H1 (cell line): ENCODE results near the gene DIP2C. TPM values are rescaled to one million over a fixed set of nuclear protein-coding genes. Genes with fewer than 3 reads are reported as not detected.

ENCODE experiments used
- CTCF ChIA-PET: fragments of 300-600 bp; sonication (Branson Sonifier 250); formaldehyde crosslinking; loops from one replicate; lab custom pipeline; 2021; ENCODE audit not compliant: partially characterized antibody; lab: Charles Lee
- POLR2A ChIA-PET: fragments of 300-600 bp; sonication (Branson Sonifier 250); formaldehyde crosslinking; loops from one replicate; lab custom pipeline; 2021; ENCODE audit warnings: inconsistent platforms; ENCODE audit not compliant: partially characterized antibody; lab: Charles Lee
- DNase-seq, 2 experiments: peaks; one replicate each; pipeline versions ENCODE4 v3.0.0 to v3.0.0-alpha.2; 2010 to 2022; ENCODE audit warnings: low spot score in 2 of 2, low read depth in 1 of 2, mixed read lengths in 1 of 2
- FAIRE-seq: peaks from 2 replicates; lab custom pipeline; 2011; peaks lifted over from hg19 to GRCh38; lab: Jason Lieb, UNC
- H2AFZ ChIP-seq: 2 replicates; pipeline ENCODE4 v1.8.1; 2012; ENCODE audit warnings: low read length, inconsistent platforms
- H2AK5ac ChIP-seq: 2 replicates; pipeline ENCODE4 v1.6.1; 2013; ENCODE audit warnings: low read depth, low read length
- H2BK120ac ChIP-seq: replicated peaks from 2 replicates; pipeline ENCODE3; 2013; ENCODE audit warnings: low read depth, low read length, inconsistent platforms
- H2BK12ac ChIP-seq: 2 replicates; pipeline ENCODE4 v1.6.1; 2013; ENCODE audit warnings: low read depth, low read length
- H2BK15ac ChIP-seq: 2 replicates; pipeline ENCODE4 v1.6.1; 2013; ENCODE audit warnings: low read length
- H2BK20ac ChIP-seq: 2 replicates; pipeline ENCODE4 v1.6.1; 2013; ENCODE audit warnings: low read length
- H2BK5ac ChIP-seq: 2 replicates; pipeline ENCODE4 v1.6.1; 2013; ENCODE audit warnings: low read depth, low read length
- H3K14ac ChIP-seq: 2 replicates; pipeline ENCODE4 v1.6.1; 2013; ENCODE audit warnings: inconsistent platforms; ENCODE audit not compliant: insufficient read length
- H3K18ac ChIP-seq: 2 replicates; pipeline ENCODE4 v1.6.1; 2013; ENCODE audit warnings: low read length; ENCODE audit errors: extremely low read depth
- H3K23ac ChIP-seq: 2 replicates; pipeline ENCODE4 v1.6.1; 2013; ENCODE audit warnings: inconsistent platforms; ENCODE audit not compliant: insufficient read length
- H3K23me2 ChIP-seq: 2 replicates; pipeline ENCODE4 v1.6.1; 2013; ENCODE audit warnings: low read depth, low read length
- H3K27ac ChIP-seq: 2 replicates; pipeline ENCODE4 v1.6.1; 2011; ENCODE audit warnings: low read depth, low read length, inconsistent platforms
- H3K27me3 ChIP-seq, 4 experiments: replicated peaks in 1 of 4; 1 replicate in 1 of 4; 2 replicates in 3 of 4; pipeline versions ENCODE4 v1.6.1 to v1.8.1; 2011 to 2013; ENCODE audit warnings: low read length in 3 of 4, mild to moderate bottlenecking in 3 of 4, inconsistent platforms in 2 of 4, mixed read lengths in 2 of 4, moderate library complexity in 1 of 4; ENCODE audit not compliant: control insufficient read depth in 3 of 4, insufficient read depth in 3 of 4; ENCODE audit errors: extremely low read depth in 1 of 4
- H3K36me3 ChIP-seq, 4 experiments: 2 replicates each; pipeline versions ENCODE4 v1.6.1 to v1.8.1; 2011 to 2013; ENCODE audit warnings: mild to moderate bottlenecking in 4 of 4, low read length in 3 of 4, moderate library complexity in 2 of 4, control low read depth in 1 of 4, inconsistent platforms in 1 of 4; ENCODE audit not compliant: insufficient read depth in 4 of 4, control insufficient read depth in 2 of 4
- H3K4ac ChIP-seq: replicated peaks from 2 replicates; pipeline ENCODE3; 2013; ENCODE audit warnings: low read length, low read depth, mixed read lengths, inconsistent platforms; ENCODE audit not compliant: insufficient read length
- H3K4me1 ChIP-seq, 4 experiments: replicated peaks in 1 of 4; 1 replicate in 1 of 4; 2 replicates in 3 of 4; pipeline versions ENCODE4 v1.6.1 to v1.8.1; 2011 to 2013; ENCODE audit warnings: low read length in 3 of 4, inconsistent platforms in 2 of 4, mixed read lengths in 1 of 4; ENCODE audit not compliant: insufficient read depth in 4 of 4, control insufficient read depth in 3 of 4
- H3K4me2 ChIP-seq, 2 experiments: 2 replicates each; pipeline versions ENCODE4 v1.6.1 to v1.8.1; 2011 to 2013; ENCODE audit warnings: low read depth in 2 of 2, low read length in 2 of 2, control low read depth in 1 of 2, inconsistent platforms in 1 of 2, mild to moderate bottlenecking in 1 of 2; ENCODE audit not compliant: insufficient read depth in 1 of 2
- H3K4me3 ChIP-seq, 4 experiments: fragments of 200-600, 300-600 bp in 1 of 4; sonication (generic), shearing (Covaris generic), sonication (Bioruptor Twin) in 1 of 4; 2 replicates each; pipeline versions ENCODE4 v1.5.1 to v1.8.1; 2011 to 2016; ENCODE audit warnings: low read length in 4 of 4, low read depth in 3 of 4, control low read depth in 2 of 4, inconsistent platforms in 2 of 4, mild to moderate bottlenecking in 2 of 4, mixed read lengths in 1 of 4, moderate library complexity in 1 of 4; ENCODE audit not compliant: insufficient read depth in 2 of 4; ENCODE audit errors: extremely low read depth in 1 of 4
- H3K56ac ChIP-seq: replicated peaks from 2 replicates; pipeline ENCODE3; 2013; ENCODE audit warnings: low read depth, mild to moderate bottlenecking, mixed read lengths, low read length, inconsistent platforms; ENCODE audit not compliant: insufficient read length
- H3K79me1 ChIP-seq: 2 replicates; pipeline ENCODE4 v1.6.1; 2013; ENCODE audit warnings: low read depth, low read length, control low read depth
- H3K79me2 ChIP-seq, 2 experiments: 2 replicates each; pipeline versions ENCODE4 v1.6.1 to v1.8.1; 2012 to 2013; ENCODE audit warnings: low read length in 2 of 2, mild to moderate bottlenecking in 2 of 2, inconsistent platforms in 1 of 2; ENCODE audit not compliant: insufficient read depth in 2 of 2, control insufficient read depth in 1 of 2
- H3K9ac ChIP-seq, 4 experiments: replicated peaks in 1 of 4; 1 replicate in 1 of 4; 2 replicates in 3 of 4; pipeline versions ENCODE4 v1.6.1 to v1.8.1; 2011 to 2013; ENCODE audit warnings: low read depth in 3 of 4, low read length in 3 of 4, control low read depth in 2 of 4, mild to moderate bottlenecking in 2 of 4, moderate library complexity in 2 of 4, inconsistent platforms in 1 of 4; ENCODE audit errors: extremely low read depth in 1 of 4
- H3K9me3 ChIP-seq, 2 experiments: 2 replicates each; pipeline versions ENCODE4 v1.6.1 to v1.8.1; 2012 to 2013; ENCODE audit warnings: mild to moderate bottlenecking in 2 of 2, moderate library complexity in 2 of 2, control low read depth in 1 of 2, inconsistent platforms in 1 of 2, low read depth in 1 of 2, low read length in 1 of 2, mixed read lengths in 1 of 2; ENCODE audit not compliant: insufficient read depth in 2 of 2
- H4K20me1 ChIP-seq, 2 experiments: replicated peaks in 1 of 2; 2 replicates each; pipeline versions ENCODE3 to v1.8.1; 2011 to 2013; ENCODE audit warnings: inconsistent platforms in 2 of 2, low read length in 2 of 2, mild to moderate bottlenecking in 1 of 2; ENCODE audit not compliant: insufficient read depth in 2 of 2, control insufficient read depth in 1 of 2
- H4K5ac ChIP-seq: 2 replicates; pipeline ENCODE4 v1.6.1; 2013; ENCODE audit warnings: low read length, low read depth, mixed read lengths, inconsistent platforms; ENCODE audit not compliant: insufficient read length
- H4K8ac ChIP-seq: 2 replicates; pipeline ENCODE4 v1.8.0; 2013; ENCODE audit warnings: mild to moderate bottlenecking, moderate library complexity, low read length, inconsistent platforms; ENCODE audit not compliant: insufficient read depth; ENCODE audit errors: extremely low read depth
- H4K91ac ChIP-seq: replicated peaks from 2 replicates; pipeline ENCODE3; 2013; ENCODE audit warnings: low read length, mixed read lengths, inconsistent platforms; ENCODE audit not compliant: insufficient read length
- ASH2L ChIP-seq: fragments of 200-600, 300-600 bp; sonication (generic); IDR thresholded peaks from one replicate; pipeline ENCODE4 v1.7.1; 2017; ENCODE audit warnings: low read length
- BACH1 ChIP-seq: IDR thresholded peaks from 2 replicates; pipeline ENCODE4 v1.6.1; 2012; ENCODE audit warnings: low read length, improper control_type of control experiment
- CBX5 ChIP-seq: fragments of 300-800, 300-1000 bp; sonication (generic); IDR thresholded peaks from 2 replicates; pipeline ENCODE4 v1.7.1; 2016; ENCODE audit warnings: antibody characterized with exemption, low read length, low read depth
- CEBPB ChIP-seq: IDR thresholded peaks from 2 replicates; pipeline ENCODE4 v1.6.1; 2012; ENCODE audit warnings: low read depth, low read length
- CHD1 ChIP-seq: IDR thresholded peaks from 2 replicates; pipeline ENCODE4 v1.6.1; 2012; ENCODE audit warnings: low read depth, low read length, improper control_type of control experiment
- FOSL1 ChIP-seq: IDR thresholded peaks from 2 replicates; pipeline ENCODE4 v1.6.1; 2011; ENCODE audit warnings: mild to moderate bottlenecking, low read depth, low read length, moderate library complexity; ENCODE audit not compliant: insufficient read depth
- JUND ChIP-seq: IDR thresholded peaks from 2 replicates; pipeline ENCODE4 v1.6.1; 2011; ENCODE audit warnings: mild to moderate bottlenecking, improper control_type of control experiment, low read length
- MAFK ChIP-seq: IDR thresholded peaks from 2 replicates; pipeline ENCODE4 v1.6.1; 2012; ENCODE audit warnings: low read depth, mild to moderate bottlenecking, improper control_type of control experiment, low read length
- NRF1 ChIP-seq: IDR thresholded peaks from 2 replicates; pipeline ENCODE4 v1.6.1; 2011; ENCODE audit warnings: mild to moderate bottlenecking, low read depth, low read length, improper control_type of control experiment
- RBBP5 ChIP-seq: IDR thresholded peaks from 2 replicates; pipeline ENCODE4 v1.7.1; 2012; ENCODE audit warnings: low read depth, mild to moderate bottlenecking, inconsistent platforms, low read length, moderate library complexity, borderline replicate concordance
- SP1 ChIP-seq: IDR thresholded peaks from 2 replicates; pipeline ENCODE4 v1.6.1; 2011; ENCODE audit warnings: low read depth, low read length
- SUZ12 ChIP-seq: fragments of 200-600 bp; sonication (generic); IDR thresholded peaks from 2 replicates; pipeline ENCODE4 v1.6.1; 2012; ENCODE audit warnings: mild to moderate bottlenecking, inconsistent platforms, low read length, moderate library complexity, mixed read lengths
- TCF12 ChIP-seq: IDR thresholded peaks from 2 replicates; pipeline ENCODE4 v1.6.1; 2011; ENCODE audit warnings: low read depth, mild to moderate bottlenecking, low read length
- WGBS, 2 experiments: shearing (Covaris generic) in 1 of 2; methylation state at CpG; one replicate each; pipeline versions ENCODE4 v1.1.6 to v1.1.7; 2013 to 2015; ENCODE audit warnings: low lambda C conversion rate in 2 of 2, mixed read lengths in 2 of 2, inconsistent platforms in 1 of 2, low coverage in 1 of 2, missing lambda C conversion rate in 1 of 2; ENCODE audit not compliant: insufficient replicate concordance in 2 of 2, insufficient coverage in 1 of 2, insufficient read length in 1 of 2; ENCODE audit errors: extremely low coverage in 1 of 2, missing lambda C conversion rate in 1 of 2; 5-methylcytosine and 5-hydroxymethylcytosine counted together
- polyA plus RNA-seq, 7 experiments: library from polyadenylated mRNA; depleted of rRNA in 3 of 7; stranded (reverse) in 5 of 7; unstranded in 2 of 7; fragments of >200 nt in 5 of 7; fragments of 200-250 nt in 2 of 7; gene quantifications; 1 replicate in 5 of 7; 2 replicates in 1 of 7; 4 replicates in 1 of 7; pipeline versions ENCODE4 v1.2.1 to v1.2.3, GENCODE V29; 2011 to 2013; ENCODE audit warnings: missing spikeins in 2 of 7, mixed read lengths in 2 of 7
- total RNA-seq: library from RNA; stranded (reverse); fragmentation: NEBNext Ultra II Directional; extraction: Animal tissue kit (Norgen Biotek cat#: 25700); gene quantifications from 2 replicates; pipeline ENCODE4 v1.2.1, GENCODE V29; 2021
- TF ChIP-seq, protein P1 (sequence below): IDR thresholded peaks from 2 replicates; pipeline ENCODE4 v1.6.1; 2011; ENCODE audit warnings: low read length, improper control_type of control experiment

Gene DIP2C
- total and polyA plus RNA-seq, 2 of the 8 experiments (the other 6 are each of a cell fraction or from before 2014, with no cell fraction given), result 3.8 to 9.3 TPM

DNA sequence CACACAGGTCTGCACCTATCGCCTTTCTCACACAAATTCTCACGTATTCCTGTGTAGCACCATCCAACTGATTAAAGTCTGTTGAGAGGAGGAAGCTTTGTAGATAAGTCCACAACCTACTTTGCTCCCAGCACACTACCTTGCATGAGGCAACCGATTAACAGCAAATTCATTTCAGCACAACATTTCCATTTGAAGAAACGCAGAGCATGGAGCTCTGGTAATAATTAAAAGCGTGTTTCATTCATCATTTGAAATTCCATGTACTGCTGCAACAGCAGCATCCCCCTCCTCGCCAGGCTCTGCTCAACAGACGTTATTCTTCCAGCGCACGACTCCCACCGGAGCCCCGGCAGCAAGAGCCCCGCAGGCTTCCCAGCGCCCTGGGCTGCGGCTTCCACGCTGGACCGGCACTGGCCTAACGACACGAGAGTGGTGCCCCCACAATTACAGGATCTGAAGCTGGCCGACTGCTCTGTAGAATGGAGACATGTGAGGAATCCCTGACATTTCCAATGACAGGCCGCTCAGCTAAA, 118.8 kb downstream of the DIP2C start:
- Histone ChIP-seq H2AK5ac (no peak overlapping the region), H3K36me3 (no peaks in the 10 kb centered on the region), H2BK20ac (no peak overlapping the region), H4K91ac (no peak overlapping the region), H3K27me3 (no peaks in the 10 kb centered on the region), H2BK120ac (no peak overlapping the region), H3K4ac (no peak overlapping the region), H2BK12ac (no peak overlapping the region), H4K8ac (no peak overlapping the region), H2BK5ac (no peak overlapping the region), H3K9me3 (no peaks in the 10 kb centered on the region), H3K23me2 (no peaks in the 10 kb centered on the region), H3K4me3 (no peak overlapping the region), H3K14ac (no peak overlapping the region), H3K4me1 (no peaks in the 10 kb centered on the region; a peak in 3 of 7 replicates), H4K20me1 (peaks cover 3 to 4% of the 10 kb centered on the region in 2 experiments), H2BK15ac (no peak overlapping the region), H3K27ac (no peak overlapping the region), H3K23ac (no peak overlapping the region), H3K79me2 (peaks cover 0 to 19% of the 10 kb centered on the region in 2 experiments; a peak in 2 of 4 replicates), H3K9ac (no peak overlapping the region), H3K56ac (no peak overlapping the region), H3K79me1 (peaks cover 8% of the 10 kb centered on the region), H3K4me2 (no peak overlapping the region), H2AFZ (no peak overlapping the region), H4K5ac (no peak overlapping the region), H3K18ac (no peak overlapping the region)
- DNase-seq (no peak), FAIRE-seq (no peak)
- POLR2A ChIA-PET, result no interaction called here
- CTCF ChIA-PET, result interaction anchor here (1.5 kb wide), 1 partner anchor 219 kb away, joined by 5 read pairs; no protein-coding TSS in a partner anchor
- WGBS, 2 experiments, result 91% methylated on average over 20 of the region's 20 CpGs; no CpG with 5 or more reads in 1 of the 2 experiments
- no peak for TF ChIP-seq NRF1
- no peak for TF ChIP-seq TCF12
- no peak for TF ChIP-seq CEBPB
- TF ChIP-seq RBBP5, result no peak
- no peak for TF ChIP-seq BACH1
- no peak for TF ChIP-seq SP1
- no peak for TF ChIP-seq MAFK
- TF ChIP-seq SUZ12, result no peak
- TF ChIP-seq CHD1, result no peak
- TF ChIP-seq CBX5, result no peak
- no peak for TF ChIP-seq JUND
- no peak for TF ChIP-seq ASH2L
- no peak for TF ChIP-seq FOSL1
- TF ChIP-seq, protein P1, sequence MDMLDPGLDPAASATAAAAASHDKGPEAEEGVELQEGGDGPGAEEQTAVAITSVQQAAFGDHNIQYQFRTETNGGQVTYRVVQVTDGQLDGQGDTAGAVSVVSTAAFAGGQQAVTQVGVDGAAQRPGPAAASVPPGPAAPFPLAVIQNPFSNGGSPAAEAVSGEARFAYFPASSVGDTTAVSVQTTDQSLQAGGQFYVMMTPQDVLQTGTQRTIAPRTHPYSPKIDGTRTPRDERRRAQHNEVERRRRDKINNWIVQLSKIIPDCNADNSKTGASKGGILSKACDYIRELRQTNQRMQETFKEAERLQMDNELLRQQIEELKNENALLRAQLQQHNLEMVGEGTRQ, result no peak
